Measurements from ENCODE around the gene SH2D1B. TPM values are rescaled to one million over a fixed set of nuclear protein-coding genes. Genes with fewer than 3 reads are reported as not detected.

SH2D1B gene
- total RNA-seq, 1 donor from 2014 or later, result not detected

DNA sequence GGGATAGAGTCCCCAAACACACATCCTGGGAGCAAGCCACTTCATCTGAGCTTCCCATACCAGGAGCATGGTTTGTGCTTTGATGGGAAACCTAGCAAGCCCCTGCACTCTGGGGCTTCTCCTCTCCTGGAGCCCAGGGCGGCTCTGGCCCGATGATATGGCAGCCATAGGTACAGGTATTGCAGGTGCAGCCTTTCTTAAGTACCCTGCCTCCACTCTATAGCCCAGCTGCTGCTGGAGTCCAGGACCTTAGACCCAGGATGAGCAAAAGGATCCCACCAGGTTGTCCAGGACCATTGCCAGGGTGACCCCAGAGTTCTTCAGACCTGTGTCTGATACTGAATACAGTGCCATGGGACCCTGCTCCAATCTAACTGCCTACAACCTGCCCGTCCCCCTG, 26.2 kb downstream of the SH2D1B start:
- Histone ChIP-seq H3K27ac (ENCODE audit: low read depth, low read length) (no peak overlapping the region), H3K79me2 (ENCODE audit: insufficient read depth, low read length) (no peaks in the 10 kb centered on the region), H3K4me1 (ENCODE audit: insufficient read depth, low read length) (peaks cover 13% of the 10 kb centered on the region), H3K27me3 (ENCODE audit: insufficient read depth, low read length) (peaks cover 4% of the 10 kb centered on the region), H3K9me3 (ENCODE audit: insufficient read depth, low read depth, low read length) (no peaks in the 10 kb centered on the region), H3K9ac (ENCODE audit: low read length) (no peak overlapping the region), H3K4me3 (ENCODE audit: insufficient read depth, low read depth, low read length) (no peak overlapping the region), H3K36me3 (ENCODE audit: insufficient read depth, low read length) (no peaks in the 10 kb centered on the region), H4K20me1 (ENCODE audit: insufficient read depth, low read length) (no peaks in the 10 kb centered on the region), H2AFZ (ENCODE audit: low read depth, low read length) (no peak overlapping the region), H3K4me2 (ENCODE audit: low read length) (no peak overlapping the region)
- FAIRE-seq (no peak), DNase-seq (ENCODE audit: low read depth) (no peak)
- H3K27me3 Mint-ChIP-seq (ENCODE audit: low read depth, unreplicated experiment), result peaks cover 9% of the 10 kb centered on the region
- H3K4me3 Mint-ChIP-seq (ENCODE audit: unreplicated experiment), result no peak overlapping the region
- TF ChIP-seq, protein P1, sequence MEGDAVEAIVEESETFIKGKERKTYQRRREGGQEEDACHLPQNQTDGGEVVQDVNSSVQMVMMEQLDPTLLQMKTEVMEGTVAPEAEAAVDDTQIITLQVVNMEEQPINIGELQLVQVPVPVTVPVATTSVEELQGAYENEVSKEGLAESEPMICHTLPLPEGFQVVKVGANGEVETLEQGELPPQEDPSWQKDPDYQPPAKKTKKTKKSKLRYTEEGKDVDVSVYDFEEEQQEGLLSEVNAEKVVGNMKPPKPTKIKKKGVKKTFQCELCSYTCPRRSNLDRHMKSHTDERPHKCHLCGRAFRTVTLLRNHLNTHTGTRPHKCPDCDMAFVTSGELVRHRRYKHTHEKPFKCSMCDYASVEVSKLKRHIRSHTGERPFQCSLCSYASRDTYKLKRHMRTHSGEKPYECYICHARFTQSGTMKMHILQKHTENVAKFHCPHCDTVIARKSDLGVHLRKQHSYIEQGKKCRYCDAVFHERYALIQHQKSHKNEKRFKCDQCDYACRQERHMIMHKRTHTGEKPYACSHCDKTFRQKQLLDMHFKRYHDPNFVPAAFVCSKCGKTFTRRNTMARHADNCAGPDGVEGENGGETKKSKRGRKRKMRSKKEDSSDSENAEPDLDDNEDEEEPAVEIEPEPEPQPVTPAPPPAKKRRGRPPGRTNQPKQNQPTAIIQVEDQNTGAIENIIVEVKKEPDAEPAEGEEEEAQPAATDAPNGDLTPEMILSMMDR (IDR thresholded peaks at IDR 0.05; ENCODE audit: insufficient read depth, low read depth, low read length), result no peak
- no peak for TF ChIP-seq EZH2 (IDR thresholded peaks at IDR 0.05; ENCODE audit: insufficient read depth, low read length)
- H3K36me3 Mint-ChIP-seq (ENCODE audit: low read depth, unreplicated experiment), result peaks cover 6% of the 10 kb centered on the region
- H3K9me3 Mint-ChIP-seq (ENCODE audit: unreplicated experiment), result peaks cover 1% of the 10 kb centered on the region
- H3K4me1 Mint-ChIP-seq (ENCODE audit: low read depth, unreplicated experiment), result peaks cover 12% of the 10 kb centered on the region
- no peak overlapping the region for H3K27ac Mint-ChIP-seq (ENCODE audit: unreplicated experiment)

DNA sequence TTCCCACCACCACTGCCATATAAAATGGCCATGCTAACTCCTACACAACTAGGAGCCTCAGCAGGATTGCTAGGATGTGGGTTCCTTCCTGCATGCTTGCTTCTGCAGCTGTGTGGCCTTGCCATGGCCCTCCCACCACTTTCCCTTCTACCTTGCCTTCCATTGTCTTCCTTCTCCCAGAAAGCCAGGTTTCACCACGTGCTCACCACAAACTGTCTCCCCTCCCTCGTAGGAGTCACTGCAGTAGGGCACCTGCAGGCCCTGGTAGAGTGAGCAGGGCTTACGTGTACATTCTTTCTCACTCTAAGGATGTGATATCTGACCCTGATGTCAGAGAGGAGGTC, 26.7 kb downstream of the SH2D1B start:
- Histone ChIP-seq H3K4me1 (ENCODE audit: insufficient read depth, low read length) (peaks cover 13% of the 10 kb centered on the region), H3K9me3 (ENCODE audit: insufficient read depth, low read depth, low read length) (no peaks in the 10 kb centered on the region), H3K27me3 (ENCODE audit: insufficient read depth, low read length) (peaks cover 4% of the 10 kb centered on the region), H3K9ac (ENCODE audit: low read length) (no peak overlapping the region), H3K4me3 (ENCODE audit: insufficient read depth, low read depth, low read length) (no peak overlapping the region), H3K36me3 (ENCODE audit: insufficient read depth, low read length) (no peaks in the 10 kb centered on the region), H4K20me1 (ENCODE audit: insufficient read depth, low read length) (no peaks in the 10 kb centered on the region), H2AFZ (ENCODE audit: low read depth, low read length) (no peak overlapping the region), H3K27ac (ENCODE audit: low read depth, low read length) (no peak overlapping the region), H3K4me2 (ENCODE audit: low read length) (no peak overlapping the region), H3K79me2 (ENCODE audit: insufficient read depth, low read length) (no peaks in the 10 kb centered on the region)
- no peak overlapping the region for H3K4me3 Mint-ChIP-seq (ENCODE audit: unreplicated experiment)
- peaks cover 1% of the 10 kb centered on the region for H3K9me3 Mint-ChIP-seq (ENCODE audit: unreplicated experiment)
- DNase-seq (ENCODE audit: low read depth), result no peak
- no peak overlapping the region for H3K27ac Mint-ChIP-seq (ENCODE audit: unreplicated experiment)
- TF ChIP-seq, protein P1 (IDR thresholded peaks at IDR 0.05; ENCODE audit: insufficient read depth, low read depth, low read length), result no peak
- FAIRE-seq, result no peak
- peaks cover 10% of the 10 kb centered on the region for H3K4me1 Mint-ChIP-seq (ENCODE audit: low read depth, unreplicated experiment)
- peaks cover 9% of the 10 kb centered on the region for H3K27me3 Mint-ChIP-seq (ENCODE audit: low read depth, unreplicated experiment)
- peaks cover 5% of the 10 kb centered on the region for H3K36me3 Mint-ChIP-seq (ENCODE audit: low read depth, unreplicated experiment)

DNA sequence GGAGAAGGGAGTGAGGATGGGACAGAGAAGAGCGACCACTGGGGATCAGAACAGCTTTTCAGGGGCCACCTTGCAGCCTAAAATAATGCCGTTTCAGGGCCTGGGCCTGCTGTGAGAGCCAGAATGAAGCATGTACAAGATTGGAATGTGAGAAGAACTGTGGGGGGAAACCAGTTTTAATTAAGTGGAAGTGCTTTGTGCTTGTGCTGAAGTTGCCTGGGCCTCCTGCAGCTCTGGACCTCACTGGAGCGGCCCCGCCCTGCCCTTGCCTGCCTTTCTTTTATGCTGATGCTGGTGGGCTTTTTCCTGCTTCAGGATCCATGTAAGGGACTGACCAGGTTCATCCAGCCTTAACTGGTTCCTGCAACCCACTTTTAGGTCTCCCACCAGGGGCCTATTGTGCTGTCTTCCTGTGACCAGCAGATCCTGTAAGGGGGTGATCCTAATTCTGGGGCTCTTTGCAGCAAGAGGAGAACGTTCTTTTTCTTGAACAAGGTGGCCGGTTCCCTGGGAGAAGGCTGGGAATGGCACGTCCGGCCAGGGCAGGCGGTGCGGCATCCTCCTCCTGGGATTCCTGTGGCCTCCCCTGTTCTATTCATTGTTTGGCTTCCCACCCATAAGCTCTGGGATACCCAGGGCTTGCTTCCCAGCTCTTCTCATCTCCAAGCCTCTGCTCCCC, 27.2 kb downstream of the SH2D1B start:
- Mint-ChIP-seq H3K27me3 (ENCODE audit: low read depth, unreplicated experiment) (peaks cover 9% of the 10 kb centered on the region), H3K36me3 (ENCODE audit: low read depth, unreplicated experiment) (peaks cover 5% of the 10 kb centered on the region), H3K4me1 (ENCODE audit: low read depth, unreplicated experiment) (peaks cover 7% of the 10 kb centered on the region), H3K27ac (ENCODE audit: unreplicated experiment) (no peak overlapping the region), H3K9me3 (ENCODE audit: unreplicated experiment) (peaks cover 1% of the 10 kb centered on the region), H3K4me3 (ENCODE audit: unreplicated experiment) (no peak overlapping the region)
- DNase-seq (ENCODE audit: low read depth), result no peak
- Histone ChIP-seq H3K9me3 (ENCODE audit: insufficient read depth, low read depth, low read length) (no peaks in the 10 kb centered on the region), H3K79me2 (ENCODE audit: insufficient read depth, low read length) (no peaks in the 10 kb centered on the region), H3K36me3 (ENCODE audit: insufficient read depth, low read length) (no peaks in the 10 kb centered on the region), H3K4me3 (ENCODE audit: insufficient read depth, low read depth, low read length) (no peak overlapping the region), H3K9ac (ENCODE audit: low read length) (no peak overlapping the region), H2AFZ (ENCODE audit: low read depth, low read length) (no peak overlapping the region), H3K4me1 (ENCODE audit: insufficient read depth, low read length) (peaks cover 9% of the 10 kb centered on the region), H3K27ac (ENCODE audit: low read depth, low read length) (no peak overlapping the region), H4K20me1 (ENCODE audit: insufficient read depth, low read length) (no peaks in the 10 kb centered on the region), H3K27me3 (ENCODE audit: insufficient read depth, low read length) (peaks cover 4% of the 10 kb centered on the region), H3K4me2 (ENCODE audit: low read length) (no peak overlapping the region)
- no peak for FAIRE-seq
- TF ChIP-seq, protein P1 (IDR thresholded peaks at IDR 0.05; ENCODE audit: insufficient read depth, low read depth, low read length), result no peak

All from astrocyte (in vitro differentiated cells and primary cell).